WTC11 (cell line): Measurements from ENCODE around the gene OR2AG1. TPM values are rescaled to one million over a fixed set of nuclear protein-coding genes. Genes with fewer than 3 reads are reported as not detected.
"Not testable (repeated sequence)": the region's sequence is repeated elsewhere in the genome, so short reads cannot be mapped to it uniquely, and the experiment has no call there.

Experiments
- ATAC-seq: fragments of 200-7000 bp; cut with Tn5 transposase; 2 replicates; pipeline ENCODE4 v1.10.0; 2021; ENCODE audit warnings: mild to moderate bottlenecking, moderate library complexity
- CTCF ChIA-PET: fragments of 300-600 bp; sonication (Branson Sonifier 250); formaldehyde crosslinking; loops from one replicate; lab custom pipeline; 2021; ENCODE audit warnings: antibody characterized with exemption; lab: Charles Lee
- POLR2A ChIA-PET: fragments of 350-600 bp; sonication (Branson Sonifier 250); formaldehyde crosslinking; loops from one replicate; lab custom pipeline; 2021; ENCODE audit warnings: antibody characterized with exemption; lab: Charles Lee
- DNase-seq: peaks from one replicate; pipeline ENCODE4 v3.0.0; 2021; ENCODE audit warnings: low spot score
- H3K27ac Mint-ChIP-seq: 2 replicates; pipeline ENCODE4 v1.8.0; 2021; ENCODE audit warnings: mixed read lengths
- H3K27me3 Mint-ChIP-seq: 2 replicates; pipeline ENCODE4 v1.8.0; 2021; ENCODE audit warnings: low read depth, mild to moderate bottlenecking, moderate library complexity, mixed read lengths
- H3K36me3 Mint-ChIP-seq: 2 replicates; pipeline ENCODE4 v1.8.0; 2021; ENCODE audit warnings: mixed read lengths
- H3K4me1 Mint-ChIP-seq: 2 replicates; pipeline ENCODE4 v1.8.0; 2022; ENCODE audit warnings: mixed read lengths
- H3K4me3 Mint-ChIP-seq: 2 replicates; pipeline ENCODE4 v1.8.0; 2021; ENCODE audit warnings: mild to moderate bottlenecking, moderate library complexity, mixed read lengths
- H3K9me3 Mint-ChIP-seq: 2 replicates; pipeline ENCODE4 v1.8.0; 2021; ENCODE audit warnings: mixed read lengths
- CREB1 ChIP-seq: sonication (generic); formaldehyde crosslinking; IDR thresholded peaks from 2 replicates; pipeline ENCODE4 v1.8.0; 2023; ENCODE audit warnings: mild to moderate bottlenecking, missing genetic modification reagents
- CREM ChIP-seq: sonication (generic); formaldehyde crosslinking; IDR thresholded peaks from 2 replicates; pipeline ENCODE4 v1.8.1; 2022; ENCODE audit warnings: mild to moderate bottlenecking, missing genetic modification reagents, moderate library complexity
- NFE2L1 ChIP-seq: sonication (generic); formaldehyde crosslinking; IDR thresholded peaks from 2 replicates; pipeline ENCODE4 v1.8.1; 2023; ENCODE audit warnings: missing genetic modification reagents
- SOX15 ChIP-seq: fragments of 250-450 bp; sonication (Bioruptor Pico); IDR thresholded peaks from 2 replicates; pipeline ENCODE4 v1.9.0; 2021; ENCODE audit warnings: mild to moderate bottlenecking
- ZNF121 ChIP-seq: sonication (generic); formaldehyde crosslinking; IDR thresholded peaks from 2 replicates; pipeline ENCODE4 v1.8.0; 2023; ENCODE audit warnings: missing genetic modification reagents
- ZNF317 ChIP-seq: sonication (generic); formaldehyde crosslinking; IDR thresholded peaks from 2 replicates; pipeline ENCODE4 v1.8.1; 2023; ENCODE audit warnings: low read depth, mild to moderate bottlenecking, moderate library complexity, missing genetic modification reagents, borderline replicate concordance
- ZNF396 ChIP-seq: fragments of 250-450 bp; sonication (Bioruptor Pico); IDR thresholded peaks from 2 replicates; pipeline ENCODE4 v1.8.0; 2021; ENCODE audit warnings: mild to moderate bottlenecking, moderate library complexity, borderline replicate concordance
- total RNA-seq: library from RNA; stranded (reverse); gene quantifications from 3 replicates; pipeline ENCODE4 v1.2.3, GENCODE V29; 2021
- TF ChIP-seq, protein P1 (sequence below): sonication (generic); formaldehyde crosslinking; IDR thresholded peaks from 2 replicates; pipeline ENCODE4 v1.8.0; 2022; ENCODE audit warnings: mild to moderate bottlenecking, missing genetic modification reagents
- TF ChIP-seq, protein P2 (sequence below): sonication (generic); formaldehyde crosslinking; IDR thresholded peaks from 2 replicates; pipeline ENCODE4 v1.8.1; 2023; ENCODE audit warnings: mild to moderate bottlenecking, missing genetic modification reagents
- TF ChIP-seq, protein P3 (sequence below): fragments of 200-600 bp; IDR thresholded peaks from 2 replicates; pipeline ENCODE4 v1.8.0; 2022; ENCODE audit warnings: antibody characterized with exemption
- TF ChIP-seq, protein P4 (sequence below): fragments of 250-450 bp; sonication (Bioruptor Pico); conservative IDR thresholded peaks from 2 replicates; pipeline ENCODE4 v1.9.0; 2021; ENCODE audit warnings: mild to moderate bottlenecking
- TF ChIP-seq, protein P5 (sequence below): sonication (generic); formaldehyde crosslinking; IDR thresholded peaks from 2 replicates; pipeline ENCODE4 v1.8.1; 2023; ENCODE audit warnings: mild to moderate bottlenecking, missing genetic modification reagents, moderate library complexity

The OR2AG1 gene
- total RNA-seq, 1 experiment from 2014 or later = not detected

DNA sequence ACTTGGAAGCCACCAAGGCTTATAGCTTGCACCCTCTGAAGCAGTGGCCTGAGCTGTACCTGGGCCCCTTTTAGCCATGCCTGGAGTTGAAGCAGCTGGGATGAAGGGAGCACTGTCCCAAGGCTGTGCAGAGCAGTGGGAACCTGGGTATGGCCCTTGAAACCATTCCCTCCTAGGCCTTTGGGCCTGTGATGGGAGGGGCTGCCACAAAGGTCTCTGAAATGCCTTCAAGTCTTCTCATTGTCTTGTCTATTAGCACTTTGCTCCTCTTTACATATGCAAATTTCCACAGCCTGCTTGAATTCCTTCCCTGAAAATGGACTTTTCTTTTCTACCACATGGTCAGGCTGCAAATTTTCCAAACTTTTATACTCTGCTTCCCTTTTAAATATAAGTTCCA lies 18.3 kb downstream of the OR2AG1 start:
- CTCF ChIA-PET = interaction anchor here (0.8 to 2.8 kb wide), 3 partner anchors 10 to 46 kb away, joined by 3 to 14 read pairs (median 4); no protein-coding TSS in a partner anchor
- 0 out of 2 replicates have a peak, but pooled peaks have one; percentile 24 for TF ChIP-seq ZNF121 (CRISPR knock-in tag)
- H3K36me3 Mint-ChIP-seq = peaks cover 19% of the 10 kb centered on the region
- POLR2A ChIA-PET, H3K4me3 Mint-ChIP-seq, H3K27me3 Mint-ChIP-seq: not testable (repeated sequence)
- DNase-seq (peak; percentile 21), ATAC-seq (peak; percentile 97)
- H3K27ac Mint-ChIP-seq = peak overlapping the region; percentile 35
- peaks cover 31% of the 10 kb centered on the region for H3K9me3 Mint-ChIP-seq
- H3K4me1 Mint-ChIP-seq = peaks cover 15% of the 10 kb centered on the region

DNA sequence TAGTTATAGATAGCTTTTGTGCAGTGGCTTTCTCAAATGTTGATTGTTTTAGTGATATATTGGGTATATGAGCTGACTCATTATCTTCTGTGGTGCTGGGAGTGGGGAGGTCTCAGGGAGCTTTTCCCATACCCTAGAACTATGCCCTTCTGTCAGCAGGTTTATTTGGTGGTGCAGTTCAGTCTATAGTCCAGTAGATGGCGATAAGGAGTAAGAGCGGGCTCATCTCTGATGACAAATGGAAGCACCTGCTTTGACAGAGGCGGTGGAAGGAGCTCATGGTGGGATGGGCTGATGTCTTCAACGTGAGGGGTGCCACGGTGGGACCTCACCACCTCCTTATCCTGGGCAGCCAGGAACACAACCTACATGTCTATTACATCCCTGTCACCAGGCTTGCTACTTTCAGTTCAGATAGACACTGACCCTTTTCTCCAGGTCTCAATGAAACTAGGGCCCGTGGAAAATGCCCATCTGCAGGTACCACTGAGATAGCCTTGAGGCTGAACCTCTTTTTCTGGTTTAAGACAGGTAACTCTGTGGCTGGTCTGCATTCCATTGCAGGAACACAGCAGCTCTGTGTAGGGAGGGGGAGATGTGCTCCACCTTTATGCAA lies 29.7 kb downstream of the OR2AG1 start:
- ChIA-PET CTCF (interaction anchor here (0.6 to 2.9 kb wide), 80 partner anchors 8 to 853 kb away, joined by 3 to 42 read pairs (median 4); partner anchors contain the start of genes NLRP14, OR10A2, OR2AG1 and OR2D3), POLR2A (no interaction called here)
- DNase-seq = peak; percentile 31
- H3K36me3 Mint-ChIP-seq = no peaks in the 10 kb centered on the region
- 0 out of 2 replicates have a peak, but pooled peaks cover 3% of the 10 kb centered on the region for H3K9me3 Mint-ChIP-seq
- H3K4me1 Mint-ChIP-seq = peaks cover 3% of the 10 kb centered on the region
- peak; percentile 98 for ATAC-seq
- TF ChIP-seq, protein P1, sequence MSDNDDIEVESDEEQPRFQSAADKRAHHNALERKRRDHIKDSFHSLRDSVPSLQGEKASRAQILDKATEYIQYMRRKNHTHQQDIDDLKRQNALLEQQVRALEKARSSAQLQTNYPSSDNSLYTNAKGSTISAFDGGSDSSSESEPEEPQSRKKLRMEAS (CRISPR knock-in tag) = peak; percentile 47; the same call in 1 of the 2 replicates
- TF ChIP-seq CREM (CRISPR knock-in tag) (no peak), ZNF317 (CRISPR knock-in tag) (0 out of 2 replicates have a peak, but pooled peaks have one; percentile 27)
- TF ChIP-seq, protein P2, sequence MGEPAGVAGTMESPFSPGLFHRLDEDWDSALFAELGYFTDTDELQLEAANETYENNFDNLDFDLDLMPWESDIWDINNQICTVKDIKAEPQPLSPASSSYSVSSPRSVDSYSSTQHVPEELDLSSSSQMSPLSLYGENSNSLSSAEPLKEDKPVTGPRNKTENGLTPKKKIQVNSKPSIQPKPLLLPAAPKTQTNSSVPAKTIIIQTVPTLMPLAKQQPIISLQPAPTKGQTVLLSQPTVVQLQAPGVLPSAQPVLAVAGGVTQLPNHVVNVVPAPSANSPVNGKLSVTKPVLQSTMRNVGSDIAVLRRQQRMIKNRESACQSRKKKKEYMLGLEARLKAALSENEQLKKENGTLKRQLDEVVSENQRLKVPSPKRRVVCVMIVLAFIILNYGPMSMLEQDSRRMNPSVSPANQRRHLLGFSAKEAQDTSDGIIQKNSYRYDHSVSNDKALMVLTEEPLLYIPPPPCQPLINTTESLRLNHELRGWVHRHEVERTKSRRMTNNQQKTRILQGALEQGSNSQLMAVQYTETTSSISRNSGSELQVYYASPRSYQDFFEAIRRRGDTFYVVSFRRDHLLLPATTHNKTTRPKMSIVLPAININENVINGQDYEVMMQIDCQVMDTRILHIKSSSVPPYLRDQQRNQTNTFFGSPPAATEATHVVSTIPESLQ (CRISPR knock-in tag) = no peak
- TF ChIP-seq, protein P3, sequence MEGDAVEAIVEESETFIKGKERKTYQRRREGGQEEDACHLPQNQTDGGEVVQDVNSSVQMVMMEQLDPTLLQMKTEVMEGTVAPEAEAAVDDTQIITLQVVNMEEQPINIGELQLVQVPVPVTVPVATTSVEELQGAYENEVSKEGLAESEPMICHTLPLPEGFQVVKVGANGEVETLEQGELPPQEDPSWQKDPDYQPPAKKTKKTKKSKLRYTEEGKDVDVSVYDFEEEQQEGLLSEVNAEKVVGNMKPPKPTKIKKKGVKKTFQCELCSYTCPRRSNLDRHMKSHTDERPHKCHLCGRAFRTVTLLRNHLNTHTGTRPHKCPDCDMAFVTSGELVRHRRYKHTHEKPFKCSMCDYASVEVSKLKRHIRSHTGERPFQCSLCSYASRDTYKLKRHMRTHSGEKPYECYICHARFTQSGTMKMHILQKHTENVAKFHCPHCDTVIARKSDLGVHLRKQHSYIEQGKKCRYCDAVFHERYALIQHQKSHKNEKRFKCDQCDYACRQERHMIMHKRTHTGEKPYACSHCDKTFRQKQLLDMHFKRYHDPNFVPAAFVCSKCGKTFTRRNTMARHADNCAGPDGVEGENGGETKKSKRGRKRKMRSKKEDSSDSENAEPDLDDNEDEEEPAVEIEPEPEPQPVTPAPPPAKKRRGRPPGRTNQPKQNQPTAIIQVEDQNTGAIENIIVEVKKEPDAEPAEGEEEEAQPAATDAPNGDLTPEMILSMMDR = peak; percentile 89
- TF ChIP-seq, all 79 proteins: peak for 3
- Mint-ChIP-seq H3K4me3 (no peak overlapping the region), H3K27me3 (peaks cover 4% of the 10 kb centered on the region; the same call in 1 of the 2 replicates), H3K27ac (no peak overlapping the region)

DNA sequence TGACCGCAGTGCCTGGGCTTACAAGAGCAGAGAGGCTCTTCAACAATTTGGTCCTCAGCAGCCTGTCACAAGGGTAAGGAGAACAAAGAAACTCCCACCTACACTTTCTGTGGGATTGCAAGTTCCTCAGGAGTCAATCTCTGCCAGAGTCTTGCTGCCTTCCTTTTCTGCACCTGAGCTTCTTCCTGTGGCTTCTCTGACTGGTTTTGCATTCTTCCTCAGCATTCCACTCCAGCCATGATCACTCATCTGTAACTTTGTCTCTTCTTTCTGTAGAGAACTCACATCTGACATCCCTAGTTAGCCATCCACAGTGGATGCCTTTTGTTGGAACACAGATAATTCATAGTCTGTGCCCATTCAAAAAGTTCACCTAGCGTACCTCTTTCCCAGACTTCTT lies 30.8 kb downstream of the OR2AG1 start:
- ATAC-seq = no peak
- CTCF ChIA-PET = interaction anchor here (2.9 kb wide), 1 partner anchor 58 kb away, joined by 42 read pairs; no protein-coding TSS in a partner anchor
- no peak overlapping the region for H3K27ac Mint-ChIP-seq
- H3K27me3 Mint-ChIP-seq = peaks cover 4% of the 10 kb centered on the region; the same call in 1 of the 2 replicates
- POLR2A ChIA-PET = no interaction called here
- H3K4me1 Mint-ChIP-seq = peaks cover 4% of the 10 kb centered on the region
- TF ChIP-seq CREB1 (no peak), SOX15 (CRISPR knock-in tag) (no peak), NFE2L1 (CRISPR knock-in tag) (no peak), ZNF396 (CRISPR knock-in tag) (no peak)
- TF ChIP-seq, protein P4, sequence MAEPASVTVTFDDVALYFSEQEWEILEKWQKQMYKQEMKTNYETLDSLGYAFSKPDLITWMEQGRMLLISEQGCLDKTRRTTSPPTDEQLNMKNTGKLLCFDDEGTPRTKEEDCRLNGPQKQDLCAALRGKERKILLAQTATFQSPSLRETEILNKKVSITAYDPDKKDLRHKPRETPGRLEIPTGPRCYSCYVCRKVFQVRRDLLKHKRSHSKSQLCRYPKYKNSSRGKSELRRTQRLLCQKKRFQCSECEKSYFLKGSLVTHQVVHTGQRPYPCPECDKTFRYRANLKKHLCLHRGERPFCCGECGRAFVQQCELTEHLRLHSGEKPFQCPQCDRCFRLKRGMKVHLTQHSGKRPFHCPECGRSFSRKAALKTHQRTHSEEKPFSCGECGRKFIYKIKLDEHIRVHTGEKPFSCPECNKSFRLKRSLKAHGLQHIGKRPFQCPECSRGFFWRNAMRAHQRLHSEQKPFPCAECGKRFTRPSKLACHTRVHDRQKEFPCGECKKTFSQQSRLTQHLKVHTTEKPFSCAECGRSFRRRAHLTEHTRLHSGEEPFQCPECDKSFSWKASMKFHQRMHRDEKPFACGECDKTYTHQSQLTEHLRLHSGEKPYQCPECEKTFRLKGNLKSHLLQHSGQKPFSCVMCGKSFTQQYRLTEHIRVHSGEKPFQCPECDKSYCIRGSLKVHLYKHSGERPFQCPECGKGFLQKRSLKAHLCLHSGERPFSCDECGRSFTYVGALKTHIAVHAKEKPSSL (CRISPR knock-in tag) = no peak
- TF ChIP-seq, protein P5, sequence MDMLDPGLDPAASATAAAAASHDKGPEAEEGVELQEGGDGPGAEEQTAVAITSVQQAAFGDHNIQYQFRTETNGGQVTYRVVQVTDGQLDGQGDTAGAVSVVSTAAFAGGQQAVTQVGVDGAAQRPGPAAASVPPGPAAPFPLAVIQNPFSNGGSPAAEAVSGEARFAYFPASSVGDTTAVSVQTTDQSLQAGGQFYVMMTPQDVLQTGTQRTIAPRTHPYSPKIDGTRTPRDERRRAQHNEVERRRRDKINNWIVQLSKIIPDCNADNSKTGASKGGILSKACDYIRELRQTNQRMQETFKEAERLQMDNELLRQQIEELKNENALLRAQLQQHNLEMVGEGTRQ (CRISPR knock-in tag) = no peak
- H3K9me3 Mint-ChIP-seq = 0 out of 2 replicates have a peak, but pooled peaks cover 3% of the 10 kb centered on the region
- H3K36me3 Mint-ChIP-seq = no peaks in the 10 kb centered on the region
- no peak for DNase-seq
- H3K4me3 Mint-ChIP-seq = no peak overlapping the region
